GM21576 (cell line): ENCODE results near the gene VGLL4.

ENCODE experiments used
- ATAC-seq: cut with Tn5 transposase; IDR thresholded peaks from one replicate; pipeline ENCODE4 v1.9.1; 2021; ENCODE audit warnings: mild to moderate bottlenecking, moderate library complexity; ENCODE audit not compliant: unreplicated experiment

Gene VGLL4

GRCh38 chr3:11509173-11510000 lies 134.3 kb downstream of the VGLL4 start:
- ATAC-seq, result no peak

GRCh38 chr3:11508346-11509172 lies 135.2 kb downstream of the VGLL4 start:
- no peak for ATAC-seq

GRCh38 chr3:11507719-11508118 lies 136.0 kb downstream of the VGLL4 start:
- no peak for ATAC-seq
